GM18520 (cell line): ENCODE data around the gene AMPD3.

ENCODE experiments used
- ATAC-seq: cut with Tn5 transposase; IDR thresholded peaks from one replicate; pipeline ENCODE4 v1.9.1; 2021; ENCODE audit not compliant: unreplicated experiment

Gene AMPD3

GRCh38 chr11:10500757-10501684, 46.0 kb downstream of the AMPD3 start:
- ATAC-seq: no peak

GRCh38 chr11:10502065-10502680, 47.1 kb downstream of the AMPD3 start:
- no peak for ATAC-seq

GRCh38 chr11:10502770-10503169, 47.7 kb downstream of the AMPD3 start:
- ATAC-seq: no peak

- ATAC-seq: no peak
These were observed 48.2 kb downstream of the AMPD3 start for GRCh38 chr11:10503221-10503620.

GRCh38 chr11:10503777-10504480, 48.9 kb downstream of the AMPD3 start:
- no peak for ATAC-seq

- no peak for ATAC-seq
These were observed 49.4 kb downstream of the AMPD3 start for GRCh38 chr11:10504490-10504889.

- ATAC-seq: no peak
These were observed 50.4 kb downstream of the AMPD3 start for GRCh38 chr11:10505278-10506007.

- ATAC-seq: no peak
These were observed 50.9 kb downstream of the AMPD3 start for GRCh38 chr11:10506008-10506370.

- ATAC-seq: no peak
These were observed 56.1 kb downstream of the AMPD3 start for GRCh38 chr11:10511181-10511621.

- no peak for ATAC-seq
These were observed 59.1 kb downstream of the AMPD3 start for GRCh38 chr11:10514202-10514601.

GRCh38 chr11:10514709-10515108, 59.6 kb downstream of the AMPD3 start:
- ATAC-seq: no peak

GRCh38 chr11:10515418-10515817, 60.4 kb downstream of the AMPD3 start:
- no peak for ATAC-seq

GRCh38 chr11:10518123-10518522, 63.1 kb downstream of the AMPD3 start:
- ATAC-seq: no peak

GRCh38 chr11:10518891-10519290, 63.8 kb downstream of the AMPD3 start:
- ATAC-seq: no peak

GRCh38 chr11:10519630-10520029, 64.6 kb downstream of the AMPD3 start:
- ATAC-seq: no peak

GRCh38 chr11:10520562-10520961, 65.5 kb downstream of the AMPD3 start:
- no peak for ATAC-seq

- ATAC-seq: no peak
These were observed 67.2 kb downstream of the AMPD3 start for GRCh38 chr11:10522276-10522675.

GRCh38 chr11:10522921-10523320, 67.9 kb downstream of the AMPD3 start:
- ATAC-seq: no peak

- ATAC-seq: no peak
These were observed 69.4 kb downstream of the AMPD3 start for GRCh38 chr11:10524471-10524870.

GRCh38 chr11:10526974-10527918, 72.2 kb downstream of the AMPD3 start:
- no peak for ATAC-seq
